Measurements from ENCODE around the gene TRIM66.

TRIM66 gene

GRCh38 chr11:8717876-8718753 lies 35.6 kb upstream of the TRIM66 start:
- peak; percentile 25 for DNase-seq
- in situ Hi-C loops (cut with HindIII; ENCODE audit: low pct_ligation_motif_present, low pct_unique_long_range_greater_than_20kb, low sequenced_read_pairs), result no loop called here

- no peak for DNase-seq
- in situ Hi-C loops (cut with HindIII; ENCODE audit: low pct_ligation_motif_present, low pct_unique_long_range_greater_than_20kb, low sequenced_read_pairs), result no loop called here
Measured at GRCh38 chr11:8717544-8717875, 35.0 kb upstream of the TRIM66 start.

DNA sequence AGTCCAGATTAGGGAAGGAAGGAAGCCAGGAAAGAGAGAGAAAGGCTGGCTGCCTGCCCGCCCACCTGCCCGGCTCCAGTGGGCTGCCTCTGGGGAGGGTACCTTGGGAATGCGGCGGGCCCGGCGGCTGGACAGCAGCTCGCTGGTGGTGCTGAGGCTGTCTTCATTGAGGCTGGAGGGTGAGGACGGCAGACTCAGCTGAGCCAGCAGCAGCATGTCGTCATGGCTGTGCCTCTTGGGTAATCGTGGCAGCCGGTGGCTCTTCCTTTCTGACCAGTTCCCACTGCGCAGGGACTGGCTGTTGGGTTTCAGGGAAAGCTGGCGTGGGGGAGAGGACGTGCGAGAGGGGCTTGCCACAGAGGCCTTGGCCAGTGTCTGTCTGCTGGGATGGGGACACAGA lies 33.0 kb upstream of the TRIM66 start:
- in situ Hi-C loops (cut with HindIII; ENCODE audit: low pct_ligation_motif_present, low pct_unique_long_range_greater_than_20kb, low sequenced_read_pairs), result no loop called here
- DNase-seq, result no peak

- in situ Hi-C loops (cut with HindIII; ENCODE audit: low pct_ligation_motif_present, low pct_unique_long_range_greater_than_20kb, low sequenced_read_pairs), result no loop called here
- no peak for DNase-seq
Measured at GRCh38 chr11:8714622-8715225, 32.3 kb upstream of the TRIM66 start.

DNA sequence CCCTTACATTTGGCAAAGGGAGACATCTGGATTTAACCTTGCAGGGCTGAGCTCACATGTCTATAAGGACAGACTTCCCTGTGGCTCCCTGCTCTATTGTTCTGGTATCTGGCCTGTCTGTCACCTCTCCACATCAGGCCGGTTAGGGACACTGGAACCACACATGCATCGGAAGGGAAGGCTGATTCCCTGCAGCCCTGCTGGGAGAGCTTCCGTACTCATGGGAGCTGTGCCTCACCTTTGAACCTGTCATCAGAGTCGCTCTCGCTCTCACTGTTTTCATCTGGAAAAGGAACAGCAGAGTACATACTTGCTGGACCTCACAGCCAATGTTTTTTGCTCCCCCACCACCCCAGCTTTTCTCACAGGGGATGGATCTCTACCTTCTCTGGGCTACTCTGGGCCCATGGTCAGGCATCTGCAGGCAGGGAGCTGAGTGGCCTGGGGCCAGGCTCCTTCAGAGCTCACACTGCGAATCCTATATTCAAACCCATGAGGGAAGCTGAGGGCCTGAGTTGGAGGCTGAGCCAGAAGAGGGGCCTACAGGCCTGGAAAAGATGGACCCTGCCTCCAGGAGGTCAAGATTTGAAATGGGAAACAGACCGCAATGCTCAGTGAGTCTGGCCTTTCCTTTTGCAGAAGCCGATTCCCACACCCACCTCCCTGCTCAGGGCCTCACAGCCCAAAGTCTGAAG lies 31.4 kb upstream of the TRIM66 start:
- no peak for DNase-seq
- in situ Hi-C loops (cut with HindIII; ENCODE audit: low pct_ligation_motif_present, low pct_unique_long_range_greater_than_20kb, low sequenced_read_pairs), result no loop called here

- in situ Hi-C loops (cut with HindIII; ENCODE audit: low pct_ligation_motif_present, low pct_unique_long_range_greater_than_20kb, low sequenced_read_pairs), result no loop called here
Measured at GRCh38 chr11:8712506-8712905, 30.0 kb upstream of the TRIM66 start.

GRCh38 chr11:8711895-8712442 lies 29.5 kb upstream of the TRIM66 start:
- in situ Hi-C loops (cut with HindIII; ENCODE audit: low pct_ligation_motif_present, low pct_unique_long_range_greater_than_20kb, low sequenced_read_pairs), result no loop called here
- DNase-seq, result no peak

More at GRCh38 chr11:8712506-8712905, 30.0 kb upstream of the TRIM66 start:
- DNase-seq, result no peak

GRCh38 chr11:8709777-8710176 lies 27.3 kb upstream of the TRIM66 start:
- no peak for DNase-seq
- in situ Hi-C loops (cut with HindIII; ENCODE audit: low pct_ligation_motif_present, low pct_unique_long_range_greater_than_20kb, low sequenced_read_pairs), result no loop called here

DNA sequence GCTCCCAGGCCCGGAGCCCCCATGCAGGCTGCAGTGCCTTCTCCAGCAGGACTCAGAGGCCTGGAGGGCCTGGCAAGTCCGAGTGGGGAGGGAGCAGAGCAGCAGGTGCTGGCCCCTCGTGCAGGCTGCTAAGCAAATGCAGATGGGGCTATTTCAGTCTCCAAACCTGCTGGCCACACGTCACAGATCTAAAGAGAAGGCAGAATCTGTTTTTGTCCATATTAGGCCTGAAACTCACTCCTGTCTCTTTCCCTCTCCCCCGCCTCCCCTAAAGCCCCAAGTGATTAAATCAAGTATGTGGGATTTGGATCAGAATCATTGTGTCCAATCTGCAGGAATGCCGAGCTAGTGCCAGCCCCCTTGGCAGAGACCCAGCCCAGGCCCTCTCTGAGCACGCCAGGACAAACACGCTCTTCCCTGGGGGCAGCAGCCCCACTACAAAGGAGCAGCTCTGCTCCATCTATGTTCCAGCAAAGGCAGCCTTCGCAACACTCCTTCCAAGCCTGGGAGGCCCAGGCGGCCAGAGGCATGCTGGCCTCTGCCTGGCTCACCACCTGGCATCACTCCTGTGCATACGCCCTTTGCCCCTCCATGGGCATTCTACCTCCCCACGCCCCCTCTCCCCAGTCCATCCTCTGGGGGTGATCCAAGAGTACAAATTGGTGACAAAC lies 26.7 kb upstream of the TRIM66 start:
- in situ Hi-C loops (cut with HindIII; ENCODE audit: low pct_ligation_motif_present, low pct_unique_long_range_greater_than_20kb, low sequenced_read_pairs), result no loop called here
- DNase-seq, result no peak

DNA sequence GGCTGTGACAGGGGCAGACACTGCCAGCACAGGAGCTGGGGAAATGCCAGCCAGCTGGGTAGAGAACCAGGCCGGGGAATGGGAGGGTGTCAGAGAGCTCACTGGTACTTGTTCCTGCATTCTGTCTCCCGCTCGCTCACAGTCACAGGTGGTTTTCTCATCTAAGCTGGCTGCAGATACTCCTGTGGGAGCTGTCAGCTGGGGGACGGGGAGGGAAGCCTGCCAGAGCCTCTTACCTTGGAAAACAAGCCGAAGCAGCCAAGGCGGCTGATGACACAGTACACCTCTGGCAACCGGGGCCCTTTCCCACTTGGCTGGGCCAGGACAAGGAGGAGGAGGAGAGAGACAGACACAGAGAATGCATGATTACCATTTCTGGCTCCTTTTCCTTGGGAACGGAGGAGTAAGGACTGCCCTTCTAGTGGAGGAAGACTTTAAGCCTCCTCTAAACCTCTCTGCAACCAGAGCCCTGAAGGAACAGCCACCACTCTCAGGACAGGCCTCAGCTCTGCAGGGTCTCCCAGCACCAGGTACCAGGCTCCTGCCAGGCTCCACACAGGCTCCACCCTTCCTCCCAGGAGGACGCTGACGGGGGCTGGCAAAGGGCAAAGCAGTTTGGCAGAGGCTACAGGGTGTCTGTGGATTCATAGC lies 25.2 kb upstream of the TRIM66 start:
- no peak for DNase-seq
- in situ Hi-C loops (cut with HindIII; ENCODE audit: low pct_ligation_motif_present, low pct_unique_long_range_greater_than_20kb, low sequenced_read_pairs), result no loop called here

GRCh38 chr11:8706673-8707432 lies 24.4 kb upstream of the TRIM66 start:
- DNase-seq, result no peak
- in situ Hi-C loops (cut with HindIII; ENCODE audit: low pct_ligation_motif_present, low pct_unique_long_range_greater_than_20kb, low sequenced_read_pairs), result no loop called here

- in situ Hi-C loops (cut with HindIII; ENCODE audit: low pct_ligation_motif_present, low pct_unique_long_range_greater_than_20kb, low sequenced_read_pairs), result no loop called here
- DNase-seq, result no peak
Measured at GRCh38 chr11:8705146-8705545, 22.7 kb upstream of the TRIM66 start.

DNA sequence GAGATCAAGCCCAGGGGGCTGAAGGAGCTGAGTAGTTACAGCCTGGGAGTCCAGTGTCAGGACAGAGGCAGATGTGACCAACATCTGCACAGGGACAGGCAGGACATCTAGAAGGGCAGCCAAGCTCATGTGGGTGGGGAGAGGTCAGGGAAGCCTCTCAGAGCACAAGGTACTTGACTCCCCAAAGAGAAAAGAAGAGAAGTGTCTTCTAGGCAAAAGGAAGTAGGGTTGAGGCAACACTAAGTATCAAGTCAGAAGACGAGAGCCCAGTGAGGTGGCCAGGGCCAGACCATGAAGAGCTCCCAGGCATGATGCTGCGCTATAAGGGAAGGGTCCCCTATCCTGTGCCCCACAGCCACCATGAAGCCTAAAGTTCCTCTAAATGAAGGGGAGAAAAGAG lies 21.7 kb upstream of the TRIM66 start:
- in situ Hi-C loops (cut with HindIII; ENCODE audit: low pct_ligation_motif_present, low pct_unique_long_range_greater_than_20kb, low sequenced_read_pairs), result no loop called here
- DNase-seq, result no peak

GRCh38 chr11:8702598-8702915 lies 20.1 kb upstream of the TRIM66 start:
- no peak for DNase-seq
- in situ Hi-C loops (cut with HindIII; ENCODE audit: low pct_ligation_motif_present, low pct_unique_long_range_greater_than_20kb, low sequenced_read_pairs), result no loop called here

GRCh38 chr11:8701891-8702597 lies 19.6 kb upstream of the TRIM66 start:
- DNase-seq, result no peak
- in situ Hi-C loops (cut with HindIII; ENCODE audit: low pct_ligation_motif_present, low pct_unique_long_range_greater_than_20kb, low sequenced_read_pairs), result no loop called here

- in situ Hi-C loops (cut with HindIII; ENCODE audit: low pct_ligation_motif_present, low pct_unique_long_range_greater_than_20kb, low sequenced_read_pairs), result no loop called here
- no peak for DNase-seq
Measured at GRCh38 chr11:8699903-8700302, 17.4 kb upstream of the TRIM66 start.

- no peak for DNase-seq
- in situ Hi-C loops (cut with HindIII; ENCODE audit: low pct_ligation_motif_present, low pct_unique_long_range_greater_than_20kb, low sequenced_read_pairs), result no loop called here
Measured at GRCh38 chr11:8698917-8699441, 16.5 kb upstream of the TRIM66 start.

Measured in ACHN (cell line).